RKO (cell line): ENCODE results near the gene STAM.
A peak's percentile ranks its signal among the peaks of the same experiment; 100 is the strongest.

Experiments
- DNase-seq: peaks from one replicate; pipeline ENCODE4 v3.0.0-alpha.2; 2016; ENCODE audit warnings: low spot score

The STAM gene

GRCh38 chr10:17731331-17732020 is 87.5 kb downstream of the STAM start:
- DNase-seq: no peak

- DNase-seq: no peak
Measured at GRCh38 chr10:17733620-17734019, 89.7 kb downstream of the STAM start.

GRCh38 chr10:17734432-17735080 is 90.6 kb downstream of the STAM start:
- DNase-seq: no peak

DNA sequence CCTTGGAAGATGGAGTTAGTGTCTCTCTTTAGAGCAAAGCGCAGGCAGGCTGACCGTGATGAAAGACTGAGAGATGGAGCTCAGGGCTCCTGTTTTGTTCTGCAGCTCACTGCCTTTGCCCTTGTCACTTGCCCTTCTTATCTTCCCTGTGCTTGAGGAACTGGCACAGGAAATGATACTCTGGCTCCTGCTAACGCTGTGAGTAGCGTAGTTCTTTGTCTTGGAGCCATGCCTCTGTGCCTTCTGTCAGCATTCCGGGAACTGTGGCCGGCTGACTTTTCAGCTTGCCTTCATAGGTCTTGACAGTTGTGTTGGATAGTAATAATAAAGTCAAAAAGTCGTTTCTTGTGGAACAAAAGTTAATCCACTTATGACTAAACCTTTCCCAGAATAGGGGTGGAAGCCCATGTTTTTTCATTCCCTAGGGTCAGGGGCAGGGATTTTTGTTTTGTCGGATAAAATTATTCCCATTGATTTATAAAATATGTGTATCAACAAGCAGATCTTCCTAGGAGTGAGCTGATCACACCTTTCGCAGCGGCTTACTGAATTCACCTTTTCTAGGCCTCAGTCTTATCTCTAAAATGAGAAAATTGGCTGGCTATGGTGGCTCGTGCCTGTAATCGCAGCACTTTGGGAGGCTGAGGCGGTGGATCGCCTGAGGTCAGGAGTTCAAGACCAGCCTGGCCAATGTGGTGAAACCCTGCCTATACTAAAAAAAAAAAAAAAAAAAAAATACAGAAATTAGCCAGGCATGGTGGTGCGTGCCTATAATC is 91.4 kb downstream of the STAM start:
- DNase-seq: no peak

GRCh38 chr10:17736223-17736622 is 92.3 kb downstream of the STAM start:
- no peak for DNase-seq

DNA sequence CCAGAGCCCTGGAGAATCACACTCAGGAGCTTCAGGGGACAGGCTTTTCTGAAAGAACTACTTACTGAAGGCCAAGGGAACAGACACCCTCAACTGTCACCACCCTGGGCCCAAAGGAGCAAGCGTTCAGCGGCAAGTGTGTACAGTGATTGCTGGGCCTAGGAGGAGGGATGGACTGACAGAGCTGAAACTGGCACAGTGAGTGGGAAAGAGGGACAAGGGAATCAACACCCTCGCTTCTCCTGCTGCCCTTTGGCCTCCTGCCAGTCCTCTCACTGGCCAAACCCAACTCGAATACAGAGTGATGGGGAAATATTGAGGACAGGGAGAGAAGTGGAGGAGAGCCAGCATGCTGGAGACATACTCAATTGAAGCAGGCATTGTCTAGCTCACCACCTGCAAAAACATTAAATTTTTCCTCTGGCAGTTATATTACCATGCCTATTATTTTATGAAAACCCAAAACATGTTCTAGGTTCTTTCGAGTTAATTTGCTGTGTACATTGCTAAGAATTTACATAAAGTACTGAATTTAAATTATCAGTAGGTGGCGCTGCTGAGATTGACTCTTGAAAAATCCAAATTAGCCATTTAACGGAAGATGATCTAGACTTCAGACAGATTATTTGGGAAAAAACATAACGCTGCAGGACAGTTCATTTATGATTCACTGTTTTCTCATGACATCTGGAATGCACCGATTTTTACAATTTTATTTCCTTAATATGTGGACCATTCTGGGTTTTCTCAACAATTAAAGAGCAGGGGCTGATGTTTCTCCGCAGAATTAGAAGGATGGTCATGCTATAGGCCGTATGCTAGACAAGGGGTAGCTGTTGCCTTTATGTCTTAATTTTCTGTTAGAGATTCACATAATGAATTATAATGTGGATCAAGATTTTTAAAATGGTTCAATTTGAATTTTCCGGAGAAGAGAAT is 93.3 kb downstream of the STAM start:
- DNase-seq: peak; percentile 67

DNA sequence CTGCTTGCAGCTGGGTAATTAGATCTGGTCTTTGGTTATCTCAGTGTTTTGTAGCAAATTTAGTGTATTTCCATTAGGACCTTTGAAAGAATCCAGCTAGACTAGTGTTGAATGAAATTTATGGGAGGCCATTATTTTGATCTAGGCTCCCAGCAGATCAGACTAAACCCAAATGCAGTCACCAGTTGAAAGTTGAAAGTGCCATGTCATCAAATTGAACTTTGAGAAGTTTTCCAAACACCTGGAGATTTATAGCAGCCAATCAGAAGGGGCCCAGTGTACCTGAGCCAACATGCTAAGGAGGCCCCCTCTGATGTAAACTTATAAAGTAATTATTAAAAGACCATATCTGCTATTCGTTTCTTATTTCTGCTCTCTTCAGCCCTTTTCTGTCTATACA is 96.7 kb downstream of the STAM start:
- no peak for DNase-seq

DNA sequence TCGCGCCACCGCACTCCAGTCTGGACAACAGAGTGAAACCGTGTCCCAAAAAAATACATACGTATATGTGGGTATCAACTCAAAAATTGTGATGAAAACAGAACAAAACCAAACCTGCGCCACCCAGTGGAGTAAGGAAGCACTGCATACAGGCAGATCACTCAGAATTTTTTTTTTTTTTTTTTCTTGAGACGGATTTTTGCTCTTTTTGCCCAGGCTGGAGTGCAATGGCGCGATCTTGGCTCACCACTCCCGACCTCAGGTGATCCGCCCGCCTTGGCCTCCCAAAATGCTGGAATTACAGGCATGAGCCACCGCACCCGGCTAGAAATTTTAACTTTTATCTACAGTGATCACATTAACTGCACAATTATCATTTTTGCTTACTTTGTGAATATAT is 99.0 kb downstream of the STAM start:
- DNase-seq: peak; percentile 80

DNA sequence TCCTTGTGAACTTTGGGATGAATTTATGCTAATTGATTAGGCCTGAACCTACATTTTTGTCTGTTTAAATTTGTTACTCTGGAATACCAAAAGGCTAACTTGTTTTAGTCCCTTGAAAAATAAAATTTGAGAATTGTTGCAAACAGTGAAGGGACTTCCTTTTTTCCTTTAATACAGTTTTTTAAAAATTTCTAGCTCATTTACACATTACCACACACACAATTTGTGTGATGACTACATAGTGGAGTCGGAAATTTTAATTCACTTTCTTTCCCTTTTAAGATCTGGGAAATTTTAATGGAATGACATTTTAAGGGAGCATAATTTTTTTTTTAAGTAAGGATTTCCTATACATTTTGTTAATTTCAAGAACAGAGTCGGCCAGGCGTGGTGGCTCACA is 99.5 kb downstream of the STAM start:
- no peak for DNase-seq

DNA sequence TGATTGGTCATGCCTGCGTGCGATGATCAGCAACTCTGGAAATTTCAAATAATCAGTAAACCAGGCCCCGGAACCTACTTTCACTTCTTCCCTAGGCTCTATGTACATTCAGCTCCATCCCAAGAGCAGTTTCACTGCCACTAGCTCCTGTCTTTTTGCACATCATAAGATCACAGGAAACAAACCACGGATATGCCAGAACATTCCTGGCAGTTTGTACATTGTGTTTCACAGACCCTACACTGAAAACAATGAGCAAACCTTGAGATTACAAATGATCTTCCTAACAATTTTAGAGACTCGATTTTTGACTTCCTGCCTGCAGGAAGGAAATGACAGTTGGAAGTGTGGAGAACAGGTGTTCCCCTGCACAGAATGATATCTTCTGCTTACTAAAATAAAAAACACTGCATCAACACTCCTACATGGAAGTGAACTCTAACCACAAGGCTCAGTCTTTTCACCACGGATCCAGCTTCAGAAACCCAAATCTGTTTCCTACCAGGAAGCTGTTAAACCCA is 100.5 kb downstream of the STAM start:
- DNase-seq: no peak

DNA sequence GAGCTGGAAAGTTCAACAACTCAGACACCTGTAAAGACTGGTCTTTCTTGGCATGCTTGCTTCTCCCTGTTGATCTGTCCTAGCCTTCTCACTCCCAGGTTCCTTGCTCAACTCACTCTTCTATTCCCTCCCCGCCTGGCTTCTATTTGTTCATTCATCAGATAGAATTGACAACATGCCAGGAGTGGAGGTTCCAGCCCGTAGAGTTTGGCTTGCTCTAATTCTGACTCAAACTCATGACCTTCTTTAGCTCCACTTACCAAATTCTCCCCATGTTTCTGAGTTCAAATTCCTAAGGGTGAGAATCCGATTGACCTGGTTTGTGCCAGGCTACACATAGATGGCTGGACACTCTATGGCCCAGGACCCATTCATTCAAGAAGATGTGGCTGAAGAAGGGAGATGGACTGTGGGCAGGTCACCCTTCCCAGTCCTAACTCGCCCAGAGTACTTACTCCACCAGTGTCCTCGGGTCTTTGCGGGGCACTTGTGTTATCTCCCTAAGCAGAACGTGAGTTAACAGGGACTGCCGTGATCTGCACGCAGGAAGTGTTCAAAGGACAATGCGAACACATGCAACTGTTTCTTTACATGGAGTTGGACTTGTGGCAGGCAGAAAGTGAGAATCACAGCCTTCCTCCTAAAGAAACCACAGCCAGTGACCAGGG is 104.1 kb downstream of the STAM start:
- DNase-seq: no peak

DNA sequence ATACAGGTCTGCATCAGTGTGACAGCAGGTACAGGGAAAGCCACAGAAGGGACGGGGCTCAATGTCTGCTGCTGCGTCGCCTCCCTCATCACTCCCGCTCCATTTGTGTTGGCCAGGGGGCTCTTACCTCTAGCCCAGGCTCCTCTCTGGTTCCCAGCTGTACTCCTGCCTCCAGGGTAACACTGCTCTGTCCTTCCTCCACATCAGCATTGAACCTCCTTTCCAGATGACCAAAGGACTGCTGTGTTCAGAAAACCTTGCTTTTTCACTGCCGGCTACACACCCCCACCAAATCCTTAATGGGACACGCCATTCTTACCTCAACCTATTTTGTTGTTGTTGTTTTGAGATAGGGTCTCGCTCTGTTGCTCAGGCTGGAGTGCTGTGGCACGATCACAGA is 105.9 kb downstream of the STAM start:
- DNase-seq: no peak

GRCh38 chr10:17751781-17752445 is 108.0 kb downstream of the STAM start, which contains the start of gene TMEM236:
TSS of gene TMEM236 (plus strand) at chr10:17752201. CDS start at chr10:17752296, 95 bp downstream.
- no peak for DNase-seq

DNA sequence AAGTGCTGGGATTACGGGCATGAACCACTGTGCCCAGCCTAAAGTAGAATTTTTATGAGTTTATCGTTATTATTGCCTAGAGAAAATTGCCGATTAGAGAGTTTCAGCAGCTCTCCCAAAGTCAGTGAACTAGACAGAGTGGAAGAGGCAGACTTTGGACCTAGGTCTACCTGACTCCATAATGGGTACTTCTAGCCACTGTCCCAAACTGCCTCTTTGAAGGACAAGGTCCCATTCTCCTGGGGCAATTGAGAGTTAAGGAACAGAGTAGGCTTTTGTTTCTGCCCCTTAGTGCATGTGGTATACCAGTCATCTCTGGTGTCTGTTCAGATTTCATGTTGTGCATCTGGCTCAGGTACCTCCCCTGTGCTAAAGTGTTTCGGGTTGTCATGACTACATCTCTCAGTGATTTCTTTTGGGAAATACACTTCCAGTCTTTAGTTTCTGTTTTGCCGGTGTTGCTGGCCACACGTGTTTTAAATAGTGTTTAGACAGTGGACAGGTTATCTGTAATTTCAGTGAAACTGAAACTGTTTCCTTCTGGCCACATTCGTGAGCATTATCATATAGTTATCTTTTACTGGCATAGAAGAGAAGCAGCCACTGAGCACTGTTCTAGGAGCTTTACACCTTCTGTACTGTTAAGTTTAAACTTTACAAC is 112.7 kb downstream of the STAM start:
- DNase-seq: no peak

DNA sequence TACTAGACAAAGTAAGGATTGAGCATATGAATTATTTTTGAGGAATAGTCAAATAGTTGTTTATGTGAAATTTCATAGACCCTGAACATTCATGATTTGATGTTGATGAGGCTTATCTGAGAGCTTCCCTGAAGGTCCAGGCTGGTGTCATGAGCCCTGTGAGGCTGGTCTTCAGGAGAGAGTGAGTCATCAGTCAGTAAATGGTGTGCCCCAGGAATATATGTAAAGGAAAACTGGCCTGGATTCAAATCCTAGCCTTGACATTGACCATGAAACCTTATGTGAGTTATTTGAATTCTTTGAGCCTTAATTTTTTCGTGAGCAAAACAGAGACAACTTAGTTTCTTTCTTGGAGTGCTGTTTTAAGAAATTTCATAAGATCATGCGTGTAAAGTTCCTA is 114.2 kb downstream of the STAM start:
- no peak for DNase-seq

GRCh38 chr10:17758896-17759295 is 114.9 kb downstream of the STAM start:
- no peak for DNase-seq

DNA sequence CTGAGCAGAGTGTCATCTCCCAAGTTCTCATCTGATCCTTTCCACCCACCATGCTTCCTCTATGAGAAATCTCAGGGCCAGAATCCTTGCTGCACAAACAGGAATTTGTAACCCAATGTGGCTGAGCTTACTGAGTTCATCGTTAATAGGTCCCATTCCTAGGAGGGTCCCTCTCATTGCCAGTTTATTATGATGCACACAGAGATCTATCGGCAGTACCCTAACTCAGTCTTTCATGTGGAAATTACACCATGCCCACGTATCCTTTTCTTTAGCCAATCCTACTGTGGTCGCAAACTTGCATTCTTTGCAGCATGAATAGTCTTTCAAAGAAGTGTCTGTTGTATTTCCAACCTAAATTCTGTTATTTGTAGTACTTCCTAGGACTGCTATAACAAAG is 120.2 kb downstream of the STAM start:
- DNase-seq: no peak

- no peak for DNase-seq
Measured at GRCh38 chr10:17765602-17766001, 121.7 kb downstream of the STAM start.
